Keratinocyte (primary cell): ENCODE data around the gene APBB3. TPM values are rescaled to one million over a fixed set of nuclear protein-coding genes. Genes with fewer than 3 reads are reported as not detected.

Source experiments
- DNase-seq: peaks from one replicate; pipeline ENCODE4 v3.0.0-alpha.2; 2011; ENCODE audit warnings: low read depth, missing footprints, low spot score
- FAIRE-seq: peaks from 2 replicates; lab custom pipeline; 2011; peaks lifted over from hg19 to GRCh38; lab: Jason Lieb, UNC
- H2AFZ ChIP-seq: 2 replicates; pipeline ENCODE4 v1.6.0; 2012; ENCODE audit warnings: low read length, control low read depth, inconsistent platforms; ENCODE audit not compliant: control insufficient read depth
- H3K27ac ChIP-seq: 2 replicates; pipeline ENCODE4 v1.5.1; 2011; ENCODE audit warnings: low read length; ENCODE audit not compliant: control insufficient read depth, insufficient read depth
- H3K27me3 ChIP-seq: 3 replicates; pipeline ENCODE4 v1.6.0; 2011; ENCODE audit warnings: low read length; ENCODE audit not compliant: control insufficient read depth, insufficient read depth; ENCODE audit errors: extremely low read depth
- H3K36me3 ChIP-seq, 2 experiments: 2 replicates in 1 of 2; 3 replicates in 1 of 2; pipeline ENCODE4 v1.5.1; 2011; ENCODE audit warnings: low read length in 2 of 2, mild to moderate bottlenecking in 1 of 2; ENCODE audit not compliant: control insufficient read depth in 2 of 2, insufficient read depth in 2 of 2; ENCODE audit errors: extremely low read depth in 1 of 2
- H3K4me1 ChIP-seq: 3 replicates; pipeline ENCODE4 v1.5.1; 2011; ENCODE audit warnings: low read length; ENCODE audit not compliant: control insufficient read depth, insufficient read depth; ENCODE audit errors: extremely low read depth
- H3K4me2 ChIP-seq: 3 replicates; pipeline ENCODE4 v1.6.0; 2011; ENCODE audit warnings: low read depth, low read length; ENCODE audit not compliant: control insufficient read depth, insufficient read depth; ENCODE audit errors: extremely low read depth
- H3K4me3 ChIP-seq, 3 experiments: fragments of 200-600 bp in 1 of 3; sonication (generic) in 1 of 3; 2 replicates in 2 of 3; 3 replicates in 1 of 3; pipeline ENCODE4 v1.5.1; 2011 to 2016; ENCODE audit warnings: low read length in 3 of 3, mild to moderate bottlenecking in 3 of 3, control low read depth in 2 of 3, inconsistent platforms in 1 of 3, low read depth in 1 of 3, mixed read lengths in 1 of 3, mixed run types in 1 of 3, moderate library complexity in 1 of 3; ENCODE audit not compliant: control insufficient read depth in 2 of 3, insufficient read depth in 2 of 3; ENCODE audit errors: extremely low read depth in 1 of 3
- H3K79me2 ChIP-seq: 2 replicates; pipeline ENCODE4 v1.6.0; 2012; ENCODE audit warnings: low read length; ENCODE audit not compliant: control insufficient read depth, insufficient read depth
- H3K9ac ChIP-seq: 3 replicates; pipeline ENCODE4 v1.6.0; 2011; ENCODE audit warnings: low read length; ENCODE audit not compliant: control insufficient read depth, insufficient read depth; ENCODE audit errors: extremely low read depth
- H3K9me1 ChIP-seq: 3 replicates; pipeline ENCODE4 v1.6.0; 2011; ENCODE audit warnings: low read length; ENCODE audit not compliant: control insufficient read depth, insufficient read depth; ENCODE audit errors: extremely low read depth
- H3K9me3 ChIP-seq: 2 replicates; pipeline ENCODE4 v1.5.1; 2012; ENCODE audit warnings: low read depth, low read length; ENCODE audit not compliant: control insufficient read depth
- H4K20me1 ChIP-seq: 3 replicates; pipeline ENCODE4 v1.6.0; 2011; ENCODE audit warnings: low read length; ENCODE audit not compliant: control insufficient read depth, insufficient read depth; ENCODE audit errors: extremely low read depth
- CTCF ChIP-seq, 3 experiments: IDR thresholded peaks in 1 of 3; conservative IDR thresholded peaks in 1 of 3; optimal IDR thresholded peaks in 1 of 3; 2 replicates in 2 of 3; 3 replicates in 1 of 3; pipeline versions ENCODE3 to v1.5.1; 2011; ENCODE audit warnings: low read length in 3 of 3, mild to moderate bottlenecking in 3 of 3, moderate library complexity in 2 of 3, control low read depth in 1 of 3, inconsistent platforms in 1 of 3; ENCODE audit not compliant: insufficient read depth in 2 of 3; ENCODE audit errors: extremely low read depth in 1 of 3
- EZH2 ChIP-seq: IDR thresholded peaks from one replicate; pipeline ENCODE4 v1.6.1; 2012; ENCODE audit warnings: inconsistent platforms, mild to moderate bottlenecking, low read length, moderate library complexity
- dilution Hi-C: fragments of 300-500 bp; cut with MboI; formaldehyde crosslinking; loops from one replicate; pipeline ENCODE4 v1.7.0; 2020; ENCODE audit warnings: low sequenced_read_pairs; ENCODE audit not compliant: extremely low pct_ligation_motif_present
- polyA plus RNA-seq, 5 experiments: library from polyadenylated mRNA; depleted of rRNA in 3 of 5; stranded (reverse) in 3 of 5; stranded (forward) in 1 of 5; unstranded in 1 of 5; fragments of >200 nt; gene quantifications; 1 replicate in 1 of 5; 2 replicates in 3 of 5; 3 replicates in 1 of 5; pipeline versions ENCODE4 v1.2.1 to v1.2.3, GENCODE V29; 2011 to 2012; ENCODE audit warnings: missing spikeins in 2 of 5, low read depth in 1 of 5, low replicate concordance in 1 of 5

Gene APBB3
- polyA plus RNA-seq, 1 donor (not counting 4 experiments of a cell fraction or from before 2014, with no cell fraction given): 7.1 TPM

DNA sequence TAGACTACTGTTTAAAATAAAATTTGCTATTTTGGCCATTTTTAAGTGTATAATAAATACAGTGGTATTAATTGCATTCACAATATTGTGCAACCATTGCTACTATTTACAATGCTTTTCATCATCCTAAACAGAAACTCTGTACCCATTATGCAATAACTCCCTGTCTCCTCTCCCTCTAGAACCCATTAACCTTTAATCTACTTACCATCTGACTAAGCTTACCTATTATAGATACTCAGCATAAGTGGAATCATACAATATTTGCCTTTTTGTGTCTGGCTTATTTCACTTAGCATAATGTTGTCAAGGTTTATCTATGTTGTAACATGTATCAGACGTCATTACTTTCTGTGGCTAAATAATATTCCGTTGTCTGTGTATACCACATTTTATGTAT lies 42.6 kb upstream of the APBB3 start:
- dilution Hi-C loops: no loop called here
- Histone ChIP-seq H3K9me3 (no peaks in the 10 kb centered on the region), H4K20me1 (no peaks in the 10 kb centered on the region), H2AFZ (no peak overlapping the region), H3K36me3 (no peaks in the 10 kb centered on the region), H3K4me3 (no peak overlapping the region), H3K4me2 (no peak overlapping the region), H3K27ac (peak overlapping the region; percentile 20), H3K79me2 (no peaks in the 10 kb centered on the region), H3K27me3 (no peaks in the 10 kb centered on the region), H3K9me1 (no peaks in the 10 kb centered on the region), H3K4me1 (peaks cover 8% of the 10 kb centered on the region), H3K9ac (no peak overlapping the region)
- TF ChIP-seq EZH2 (no peak), CTCF (optimal IDR thresholded peaks at IDR 0.05 in 1 of 3, IDR thresholded peaks at IDR 0.05 in 1 of 3, conservative IDR thresholded peaks at IDR 0.05 in 1 of 3; ENCODE audit: extremely low read depth in 1 of 3, insufficient read depth in 2 of 3, low read length in 3 of 3) (no peak)
- DNase-seq (no peak), FAIRE-seq (no peak)

GRCh38 chr5:140605879-140606278 lies 41.5 kb upstream of the APBB3 start:
- no peaks in the 10 kb centered on the region for H3K36me3 ChIP-seq
- no peak for TF ChIP-seq CTCF (optimal IDR thresholded peaks at IDR 0.05 in 1 of 3, IDR thresholded peaks at IDR 0.05 in 1 of 3, conservative IDR thresholded peaks at IDR 0.05 in 1 of 3; ENCODE audit: extremely low read depth in 1 of 3, insufficient read depth in 2 of 3, low read length in 3 of 3)
- TF ChIP-seq EZH2: no peak
- no peak for DNase-seq
- no peaks in the 10 kb centered on the region for H3K9me1 ChIP-seq
- dilution Hi-C loops: no loop called here
- peaks cover 8% of the 10 kb centered on the region for H3K4me1 ChIP-seq
- H3K27ac ChIP-seq: no peak overlapping the region
- no peaks in the 10 kb centered on the region for H3K79me2 ChIP-seq
- H3K4me2 ChIP-seq: no peak overlapping the region
- H3K9me3 ChIP-seq: no peaks in the 10 kb centered on the region
- H3K9ac ChIP-seq: no peak overlapping the region
- no peak overlapping the region for H3K4me3 ChIP-seq
- no peaks in the 10 kb centered on the region for H4K20me1 ChIP-seq
- no peak overlapping the region for H2AFZ ChIP-seq
- no peaks in the 10 kb centered on the region for H3K27me3 ChIP-seq
- FAIRE-seq: no peak
